ENCODE results near the gene YY1AP1. TPM values are rescaled to one million over a fixed set of nuclear protein-coding genes. Genes with fewer than 3 reads are reported as not detected.
"Not testable (repeated sequence)": the region's sequence is repeated elsewhere in the genome, so short reads cannot be mapped to it uniquely, and the experiment has no call there.

The YY1AP1 gene
- total RNA-seq, 1 experiment from 2014 or later, result 59.3 TPM

DNA sequence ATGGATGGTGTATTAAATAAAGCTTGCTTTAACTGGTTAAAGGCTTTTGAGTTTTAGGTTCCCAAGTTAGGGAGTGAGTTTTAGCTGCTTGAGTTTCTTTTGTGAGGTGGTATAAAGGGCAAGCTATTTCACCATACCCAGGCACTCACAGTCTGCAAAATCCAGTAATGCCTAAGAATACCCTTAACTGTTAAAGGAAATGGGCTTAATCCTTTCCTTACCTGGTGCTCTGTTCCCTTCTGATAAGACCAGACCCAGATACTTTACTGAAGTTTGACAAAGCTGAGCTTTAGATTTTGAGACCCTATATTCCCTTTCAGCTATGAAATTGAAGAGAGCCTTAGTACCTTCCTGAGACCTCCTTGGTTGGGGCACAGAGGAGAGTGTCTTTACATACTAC lies 48.2 kb downstream of the YY1AP1 start:
- TF ChIP-seq, protein P1, sequence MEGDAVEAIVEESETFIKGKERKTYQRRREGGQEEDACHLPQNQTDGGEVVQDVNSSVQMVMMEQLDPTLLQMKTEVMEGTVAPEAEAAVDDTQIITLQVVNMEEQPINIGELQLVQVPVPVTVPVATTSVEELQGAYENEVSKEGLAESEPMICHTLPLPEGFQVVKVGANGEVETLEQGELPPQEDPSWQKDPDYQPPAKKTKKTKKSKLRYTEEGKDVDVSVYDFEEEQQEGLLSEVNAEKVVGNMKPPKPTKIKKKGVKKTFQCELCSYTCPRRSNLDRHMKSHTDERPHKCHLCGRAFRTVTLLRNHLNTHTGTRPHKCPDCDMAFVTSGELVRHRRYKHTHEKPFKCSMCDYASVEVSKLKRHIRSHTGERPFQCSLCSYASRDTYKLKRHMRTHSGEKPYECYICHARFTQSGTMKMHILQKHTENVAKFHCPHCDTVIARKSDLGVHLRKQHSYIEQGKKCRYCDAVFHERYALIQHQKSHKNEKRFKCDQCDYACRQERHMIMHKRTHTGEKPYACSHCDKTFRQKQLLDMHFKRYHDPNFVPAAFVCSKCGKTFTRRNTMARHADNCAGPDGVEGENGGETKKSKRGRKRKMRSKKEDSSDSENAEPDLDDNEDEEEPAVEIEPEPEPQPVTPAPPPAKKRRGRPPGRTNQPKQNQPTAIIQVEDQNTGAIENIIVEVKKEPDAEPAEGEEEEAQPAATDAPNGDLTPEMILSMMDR (conservative IDR thresholded peaks at IDR 0.05; ENCODE audit: low read depth, low read length), result no peak
- no peak for TF ChIP-seq EZH2 (IDR thresholded peaks at IDR 0.05; ENCODE audit: borderline replicate concordance, low read depth, low read length, poor library complexity, severe bottlenecking)
- no peak for DNase-seq (ENCODE audit: low spot score)
- Histone ChIP-seq H3K27me3 (replicated peaks; ENCODE audit: insufficient read depth, low read depth, low read length, poor library complexity) (no peaks in the 10 kb centered on the region), H3K4me1 (ENCODE audit: insufficient read depth, low read length, poor library complexity, severe bottlenecking) (no peaks in the 10 kb centered on the region), H3K36me3 (ENCODE audit: insufficient read depth, low read length, poor library complexity, severe bottlenecking) (no peaks in the 10 kb centered on the region), H3K9me3 (ENCODE audit: low read depth, low read length, poor library complexity, severe bottlenecking) (peaks cover 38% of the 10 kb centered on the region), H3K4me3 (ENCODE audit: low read depth, low read length, poor library complexity, severe bottlenecking) (no peak overlapping the region), H3K27ac (ENCODE audit: low read depth, low read length, poor library complexity, severe bottlenecking) (no peak overlapping the region)
- intact Hi-C loops (cut with micrococcal nuclease; ENCODE audit: unreplicated experiment), result loop anchor here (10.0 kb wide), 1 partner anchor 46 kb away; no protein-coding TSS in a partner anchor
- CTCF ChIA-PET, result no interaction called here
- POLR2A ChIA-PET (ENCODE audit: low non-redundant PET), result no interaction called here
- BruUV-seq (replicated peaks), result no TSS peak

- Histone ChIP-seq H3K4me1 (ENCODE audit: insufficient read depth, low read length, poor library complexity, severe bottlenecking) (no peaks in the 10 kb centered on the region), H3K27ac (ENCODE audit: low read depth, low read length, poor library complexity, severe bottlenecking) (no peak overlapping the region), H3K4me3 (ENCODE audit: low read depth, low read length, poor library complexity, severe bottlenecking) (no peak overlapping the region), H3K27me3 (replicated peaks; ENCODE audit: insufficient read depth, low read depth, low read length, poor library complexity) (no peaks in the 10 kb centered on the region), H3K9me3 (ENCODE audit: low read depth, low read length, poor library complexity, severe bottlenecking) (peaks cover 12% of the 10 kb centered on the region), H3K36me3 (ENCODE audit: insufficient read depth, low read length, poor library complexity, severe bottlenecking) (no peaks in the 10 kb centered on the region)
- intact Hi-C loops (cut with micrococcal nuclease; ENCODE audit: unreplicated experiment), result no loop called here
- TF ChIP-seq, protein P1 (conservative IDR thresholded peaks at IDR 0.05; ENCODE audit: low read depth, low read length), result no peak
- no peak for TF ChIP-seq EZH2 (IDR thresholded peaks at IDR 0.05; ENCODE audit: borderline replicate concordance, low read depth, low read length, poor library complexity, severe bottlenecking)
- POLR2A ChIA-PET (ENCODE audit: low non-redundant PET), result no interaction called here
- CTCF ChIA-PET, result no interaction called here
- no peak for DNase-seq (ENCODE audit: low spot score)
- no TSS peak for BruUV-seq (replicated peaks)
Observed at GRCh38 chr1:155636397-155637153, 52.0 kb downstream of the YY1AP1 start.

- POLR2A ChIA-PET (ENCODE audit: low non-redundant PET); BruUV-seq (replicated peaks); intact Hi-C loops (cut with micrococcal nuclease; ENCODE audit: unreplicated experiment): not testable (repeated sequence)
Observed at GRCh38 chr1:155626428-155626827, 62.1 kb downstream of the YY1AP1 start.

DNA sequence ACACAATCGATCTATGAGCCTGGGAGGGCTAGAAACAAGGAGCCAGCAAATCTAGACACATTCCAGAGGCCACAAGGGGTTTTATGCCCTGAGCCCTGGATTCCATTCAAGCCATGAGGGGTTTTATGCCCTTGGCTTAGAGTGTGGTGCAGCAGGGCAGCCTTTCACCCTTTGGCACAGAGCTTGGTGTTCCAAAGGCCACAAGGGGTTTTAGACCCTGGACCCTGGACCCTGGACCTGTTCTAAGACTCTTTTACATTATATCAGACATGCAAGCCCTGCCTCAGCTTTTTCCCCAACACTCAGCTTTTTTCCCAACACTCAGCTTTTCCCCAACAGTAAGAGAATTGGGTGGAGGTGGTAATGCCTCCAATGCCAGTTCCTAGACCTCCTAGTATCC lies 65.2 kb downstream of the YY1AP1 start:
- Histone ChIP-seq H3K36me3 (ENCODE audit: insufficient read depth, low read length, poor library complexity, severe bottlenecking) (no peaks in the 10 kb centered on the region), H3K27ac (ENCODE audit: low read depth, low read length, poor library complexity, severe bottlenecking) (no peak overlapping the region), H3K4me3 (ENCODE audit: low read depth, low read length, poor library complexity, severe bottlenecking) (no peak overlapping the region), H3K9me3 (ENCODE audit: low read depth, low read length, poor library complexity, severe bottlenecking) (no peaks in the 10 kb centered on the region), H3K4me1 (ENCODE audit: insufficient read depth, low read length, poor library complexity, severe bottlenecking) (no peaks in the 10 kb centered on the region), H3K27me3 (replicated peaks; ENCODE audit: insufficient read depth, low read depth, low read length, poor library complexity) (no peaks in the 10 kb centered on the region)
- no TSS peak for BruUV-seq (replicated peaks)
- ChIA-PET CTCF (no interaction called here), POLR2A (ENCODE audit: low non-redundant PET) (no interaction called here)
- no peak for DNase-seq (ENCODE audit: low spot score)
- intact Hi-C loops (cut with micrococcal nuclease; ENCODE audit: unreplicated experiment), result no loop called here
- TF ChIP-seq EZH2 (IDR thresholded peaks at IDR 0.05; ENCODE audit: borderline replicate concordance, low read depth, low read length, poor library complexity, severe bottlenecking), result no peak
- TF ChIP-seq, protein P1 (conservative IDR thresholded peaks at IDR 0.05; ENCODE audit: low read depth, low read length), result no peak

More at GRCh38 chr1:155626428-155626827, 62.1 kb downstream of the YY1AP1 start:
- H3K36me3 ChIP-seq (ENCODE audit: insufficient read depth, low read length, poor library complexity, severe bottlenecking); DNase-seq (ENCODE audit: low spot score); H3K27ac ChIP-seq (ENCODE audit: low read depth, low read length, poor library complexity, severe bottlenecking); H3K27me3 ChIP-seq (replicated peaks; ENCODE audit: insufficient read depth, low read depth, low read length, poor library complexity); H3K9me3 ChIP-seq (ENCODE audit: low read depth, low read length, poor library complexity, severe bottlenecking); H3K4me1 ChIP-seq (ENCODE audit: insufficient read depth, low read length, poor library complexity, severe bottlenecking); H3K4me3 ChIP-seq (ENCODE audit: low read depth, low read length, poor library complexity, severe bottlenecking); CTCF ChIA-PET: not testable (repeated sequence)

Data from A673 (cell line).